ENCODE results near the gene RRAS2. TPM values are rescaled to one million over a fixed set of nuclear protein-coding genes. Genes with fewer than 3 reads are reported as not detected.

Gene RRAS2
- total and polyA plus RNA-seq, 12 donors = 9.2 to 59.3 (median 26.6) TPM

DNA sequence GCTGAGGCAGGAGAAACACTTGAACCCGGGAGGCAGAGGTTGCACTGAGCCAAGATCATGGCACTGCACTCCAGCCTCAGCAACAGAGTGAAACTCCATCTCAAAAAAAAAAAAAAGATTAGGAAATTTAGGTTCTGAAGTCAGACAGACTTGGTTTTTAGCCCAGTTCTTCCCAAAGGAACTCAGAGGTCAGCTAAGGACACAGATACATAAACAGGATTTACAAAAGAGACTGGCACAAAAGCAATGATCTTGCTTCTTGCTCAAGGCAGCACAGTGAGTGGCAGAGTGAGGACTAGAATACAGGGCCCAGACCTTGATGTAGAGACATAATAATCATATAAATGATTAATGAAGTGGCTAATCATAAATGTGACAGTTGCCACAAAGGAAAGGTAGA is 25.4 kb upstream of the RRAS2 start:
- Histone ChIP-seq H3K4me1 (replicated peaks in 1 of 2) (peaks cover 0 to 5% of the 10 kb centered on the region in 2 donors), H3K4me3 (no peak overlapping the region), H3K27me3 (no peaks in the 10 kb centered on the region), H3K9me3 (replicated peaks in 1 of 3) (no peaks in the 10 kb centered on the region), H3K27ac (no peak overlapping the region), H3K36me3 (replicated peaks in 1 of 2) (no peaks in the 10 kb centered on the region)
- 44 to 88% (median 70%) methylated on average over 1 of the region's 1 CpG for WGBS, 4 donors
- intact Hi-C loops (cut with DNase I) = no loop called here
- TF ChIP-seq, protein P1, sequence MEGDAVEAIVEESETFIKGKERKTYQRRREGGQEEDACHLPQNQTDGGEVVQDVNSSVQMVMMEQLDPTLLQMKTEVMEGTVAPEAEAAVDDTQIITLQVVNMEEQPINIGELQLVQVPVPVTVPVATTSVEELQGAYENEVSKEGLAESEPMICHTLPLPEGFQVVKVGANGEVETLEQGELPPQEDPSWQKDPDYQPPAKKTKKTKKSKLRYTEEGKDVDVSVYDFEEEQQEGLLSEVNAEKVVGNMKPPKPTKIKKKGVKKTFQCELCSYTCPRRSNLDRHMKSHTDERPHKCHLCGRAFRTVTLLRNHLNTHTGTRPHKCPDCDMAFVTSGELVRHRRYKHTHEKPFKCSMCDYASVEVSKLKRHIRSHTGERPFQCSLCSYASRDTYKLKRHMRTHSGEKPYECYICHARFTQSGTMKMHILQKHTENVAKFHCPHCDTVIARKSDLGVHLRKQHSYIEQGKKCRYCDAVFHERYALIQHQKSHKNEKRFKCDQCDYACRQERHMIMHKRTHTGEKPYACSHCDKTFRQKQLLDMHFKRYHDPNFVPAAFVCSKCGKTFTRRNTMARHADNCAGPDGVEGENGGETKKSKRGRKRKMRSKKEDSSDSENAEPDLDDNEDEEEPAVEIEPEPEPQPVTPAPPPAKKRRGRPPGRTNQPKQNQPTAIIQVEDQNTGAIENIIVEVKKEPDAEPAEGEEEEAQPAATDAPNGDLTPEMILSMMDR (IDR thresholded peaks at IDR 0.05) = no peak
- TF ChIP-seq POLR2A (IDR thresholded peaks at IDR 0.05) = no peak
- peak in 2 of 7 donors; percentile 19 to 31 for DNase-seq

DNA sequence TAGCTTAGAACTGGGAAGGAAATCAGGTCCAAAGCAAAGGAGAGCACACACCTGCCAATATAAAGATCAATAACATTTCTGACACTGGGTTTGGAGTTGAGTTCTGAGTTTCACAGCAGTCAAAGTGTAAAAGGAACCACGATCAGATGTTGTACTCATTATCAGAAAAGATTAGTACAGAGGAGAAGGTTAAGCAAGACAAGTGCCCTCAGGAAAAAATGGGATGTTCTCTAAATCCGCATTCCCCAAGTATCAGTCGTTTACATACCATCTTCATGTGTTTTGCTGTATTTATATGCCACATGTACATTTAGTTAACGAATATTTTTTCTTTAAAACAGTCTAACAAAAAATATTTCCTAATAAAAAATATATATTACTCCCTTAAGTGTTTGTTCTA is 23.0 kb upstream of the RRAS2 start:
- no peak for DNase-seq
- H3K4me3 ChIP-seq = no peak overlapping the region
- H3K36me3 ChIP-seq (replicated peaks in 1 of 2) = no peaks in the 10 kb centered on the region
- H3K4me1 ChIP-seq (replicated peaks in 1 of 2) = peaks cover 0 to 5% of the 10 kb centered on the region in 2 donors
- intact Hi-C loops (cut with DNase I) = no loop called here
- TF ChIP-seq POLR2A (IDR thresholded peaks at IDR 0.05) = no peak
- TF ChIP-seq, protein P1 (IDR thresholded peaks at IDR 0.05) = no peak
- WGBS, 4 donors = 71 to 82% (median 78%) methylated on average over 4 of the region's 4 CpGs
- no peak overlapping the region for H3K27ac ChIP-seq
- no peaks in the 10 kb centered on the region for H3K9me3 ChIP-seq (replicated peaks in 1 of 3)
- no peaks in the 10 kb centered on the region for H3K27me3 ChIP-seq

DNA sequence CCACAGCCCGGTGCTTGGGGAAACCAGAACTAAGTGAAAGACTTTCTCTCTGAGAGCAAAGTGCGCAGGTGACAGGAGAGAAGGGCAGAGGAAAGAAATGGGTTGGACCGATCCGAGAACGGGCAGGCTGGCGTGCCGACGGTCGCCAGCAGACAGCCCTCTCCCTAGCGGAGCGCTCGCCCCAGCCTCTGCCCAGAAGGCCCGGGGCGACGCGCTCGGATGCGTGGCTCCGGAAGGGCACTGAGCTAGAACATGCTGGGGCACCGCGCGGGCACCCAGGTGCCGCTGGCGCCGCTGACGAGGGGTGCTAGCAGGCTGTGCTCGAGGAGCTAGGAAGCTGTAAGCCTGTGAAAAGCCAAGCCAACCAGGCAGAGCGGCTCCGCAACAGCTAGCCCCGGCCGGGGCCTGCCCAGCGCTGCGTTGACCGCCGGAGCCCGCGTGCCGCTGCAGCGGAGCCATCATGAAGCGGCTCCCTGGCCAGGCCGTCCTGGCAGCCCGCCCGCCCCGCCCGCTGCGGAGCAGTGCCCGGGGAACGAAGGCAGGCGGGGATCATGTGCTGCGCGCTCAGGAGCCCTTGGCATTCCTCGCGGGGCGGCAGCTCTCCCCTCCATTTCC is 22.1 kb upstream of the RRAS2 start:
- Histone ChIP-seq H3K4me3 (peak overlapping the region in 2 of 4 donors; percentile 39 to 58), H3K27ac (peak overlapping the region in 4 of 5 donors; percentile 81 to 84 (median 82)), H3K9me3 (replicated peaks in 1 of 3) (no peaks in the 10 kb centered on the region), H3K4me1 (replicated peaks in 1 of 2) (peaks cover 0 to 5% of the 10 kb centered on the region in 2 donors), H3K36me3 (replicated peaks in 1 of 2) (no peaks in the 10 kb centered on the region), H3K27me3 (no peaks in the 10 kb centered on the region)
- intact Hi-C loops (cut with DNase I) = no loop called here
- TF ChIP-seq, protein P1 (IDR thresholded peaks at IDR 0.05) = no peak
- TF ChIP-seq POLR2A (IDR thresholded peaks at IDR 0.05) = peak; percentile 43 to 77
- DNase-seq = peak; percentile 76 to 85 (median 80)
- 0 to 1% (median 1%) methylated on average over 8 to 54 of the region's 54 CpGs for WGBS, 4 donors

DNA sequence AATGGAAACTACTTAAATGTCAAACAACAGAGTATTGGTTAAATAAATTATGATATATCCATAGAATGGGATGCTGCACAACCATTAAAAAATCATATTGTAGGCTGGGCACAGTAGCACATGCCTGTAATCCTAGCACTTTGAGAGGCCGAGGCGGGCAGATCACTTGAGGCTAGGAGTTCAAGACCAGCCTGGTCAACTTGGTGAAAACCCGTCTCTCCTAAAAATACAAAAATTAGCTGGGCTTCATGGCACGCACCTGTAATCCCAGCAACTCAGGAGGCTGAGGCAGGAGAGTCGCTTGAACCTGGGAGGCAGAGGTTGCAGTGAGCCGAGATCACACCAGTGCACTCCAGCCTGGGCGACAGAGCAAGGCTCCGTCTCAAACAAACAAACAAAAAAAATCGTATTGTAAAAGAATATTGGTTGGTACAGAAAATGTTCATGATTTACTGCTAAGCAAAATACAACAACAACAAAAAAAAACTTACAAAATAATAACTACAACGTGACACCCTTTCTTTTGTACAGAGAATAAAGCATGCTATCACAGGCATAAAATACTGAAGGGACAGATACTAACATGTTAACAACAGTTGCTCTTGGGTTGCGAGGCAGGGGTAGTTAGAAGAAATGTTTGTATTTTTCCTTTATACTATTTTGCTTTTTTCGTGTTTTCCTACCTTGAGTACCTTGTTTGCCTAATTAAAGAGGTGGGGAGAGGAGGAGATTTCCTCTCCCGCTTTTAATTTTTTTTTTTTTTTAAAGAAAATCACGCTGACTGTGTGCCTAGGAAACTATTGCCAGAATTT is 21.3 kb upstream of the RRAS2 start:
- TF ChIP-seq, protein P1 (IDR thresholded peaks at IDR 0.05) = no peak
- no peak for TF ChIP-seq POLR2A (IDR thresholded peaks at IDR 0.05)
- DNase-seq = no peak
- no peaks in the 10 kb centered on the region for H3K36me3 ChIP-seq (replicated peaks in 1 of 2)
- H3K9me3 ChIP-seq (replicated peaks in 1 of 3) = no peaks in the 10 kb centered on the region
- peak overlapping the region in 2 of 4 donors; percentile 39 to 58 for H3K4me3 ChIP-seq
- peaks cover 0 to 5% of the 10 kb centered on the region in 2 donors for H3K4me1 ChIP-seq (replicated peaks in 1 of 2)
- H3K27ac ChIP-seq = peak overlapping the region in 2 of 5 donors; percentile 81 to 83
- intact Hi-C loops (cut with DNase I) = no loop called here
- WGBS, 4 donors = 66 to 69% (median 67%) methylated on average over 14 of the region's 14 CpGs
- no peaks in the 10 kb centered on the region for H3K27me3 ChIP-seq

Data from adrenal gland (tissue), 12 donors.